Ascending aorta (tissue), 2 donors: ENCODE measurements around the gene ARL6IP1. TPM values are rescaled to one million over a fixed set of nuclear protein-coding genes. Genes with fewer than 3 reads are reported as not detected.
A peak's percentile ranks its signal among the peaks of the same experiment; 100 is the strongest.
"Not testable (repeated sequence)": the region's sequence is repeated elsewhere in the genome, so short reads cannot be mapped to it uniquely, and the experiment has no call there.

Source experiments
- DNase-seq, 2 donors: peaks; one replicate each; pipeline ENCODE4 v3.0.0-alpha.2; 2019; ENCODE audit warnings: low spot score in 2 of 2
- H3K27ac ChIP-seq, 2 donors: fragments of 200-600 bp; sonication (generic); one replicate each; pipeline ENCODE4 v1.5.1; 2016 to 2017; ENCODE audit warnings: mild to moderate bottlenecking in 1 of 2
- H3K27me3 ChIP-seq: fragments of 200-600 bp; sonication (generic); one replicate; pipeline ENCODE4 v1.5.1; 2017
- H3K36me3 ChIP-seq, 2 donors: fragments of 200-600 bp; sonication (generic); one replicate each; pipeline ENCODE4 v1.5.1; 2016
- H3K4me1 ChIP-seq, 2 donors: fragments of 200-600 bp; sonication (generic); one replicate each; pipeline ENCODE4 v1.5.1; 2016 to 2017; ENCODE audit warnings: mild to moderate bottlenecking in 1 of 2
- H3K4me3 ChIP-seq, 2 donors: fragments of 200-600 bp; sonication (generic); one replicate each; pipeline ENCODE4 v1.5.1; 2016 to 2017; ENCODE audit warnings: mild to moderate bottlenecking in 1 of 2
- H3K9me3 ChIP-seq, 2 donors: fragments of 200-600 bp; sonication (generic); one replicate each; pipeline ENCODE4 v1.5.1; 2016
- intact Hi-C: fragments of 100-400 bp; cut with DNase I; formaldehyde crosslinking; loops from one replicate; pipeline ENCODE4 v1.15.1; 2023
- total RNA-seq: library from RNA; depleted of rRNA; stranded (reverse); fragments of >200 nt; gene quantifications from one replicate; pipeline ENCODE4 v1.1.0, GENCODE V29; 2016
- TF ChIP-seq, protein P1 (sequence below), 3 experiments: fragments of 200-600 bp in 2 of 3; fragments of 450-650 bp in 1 of 3; sonication (generic) in 2 of 3; IDR thresholded peaks; one replicate each; pipeline ENCODE4 v1.5.1; 2016 to 2019; ENCODE audit warnings: antibody characterized with exemption in 3 of 3, mild to moderate bottlenecking in 1 of 3, moderate library complexity in 1 of 3

Gene ARL6IP1
- total RNA-seq, 1 donor from 2014 or later, result 71.6 TPM

- Histone ChIP-seq H3K4me1 (peaks cover 6 to 24% of the 10 kb centered on the region in 2 donors), H3K27ac (peak overlapping the region; percentile 62 to 79), H3K4me3 (peak overlapping the region; percentile 69 to 72), H3K9me3 (no peaks in the 10 kb centered on the region), H3K36me3 (peaks cover 59 to 65% of the 10 kb centered on the region in 2 donors), H3K27me3 (no peaks in the 10 kb centered on the region)
- TF ChIP-seq, protein P1, sequence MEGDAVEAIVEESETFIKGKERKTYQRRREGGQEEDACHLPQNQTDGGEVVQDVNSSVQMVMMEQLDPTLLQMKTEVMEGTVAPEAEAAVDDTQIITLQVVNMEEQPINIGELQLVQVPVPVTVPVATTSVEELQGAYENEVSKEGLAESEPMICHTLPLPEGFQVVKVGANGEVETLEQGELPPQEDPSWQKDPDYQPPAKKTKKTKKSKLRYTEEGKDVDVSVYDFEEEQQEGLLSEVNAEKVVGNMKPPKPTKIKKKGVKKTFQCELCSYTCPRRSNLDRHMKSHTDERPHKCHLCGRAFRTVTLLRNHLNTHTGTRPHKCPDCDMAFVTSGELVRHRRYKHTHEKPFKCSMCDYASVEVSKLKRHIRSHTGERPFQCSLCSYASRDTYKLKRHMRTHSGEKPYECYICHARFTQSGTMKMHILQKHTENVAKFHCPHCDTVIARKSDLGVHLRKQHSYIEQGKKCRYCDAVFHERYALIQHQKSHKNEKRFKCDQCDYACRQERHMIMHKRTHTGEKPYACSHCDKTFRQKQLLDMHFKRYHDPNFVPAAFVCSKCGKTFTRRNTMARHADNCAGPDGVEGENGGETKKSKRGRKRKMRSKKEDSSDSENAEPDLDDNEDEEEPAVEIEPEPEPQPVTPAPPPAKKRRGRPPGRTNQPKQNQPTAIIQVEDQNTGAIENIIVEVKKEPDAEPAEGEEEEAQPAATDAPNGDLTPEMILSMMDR (IDR thresholded peaks at IDR 0.05), result no peak
- intact Hi-C loops, result no loop called here
- DNase-seq, result no peak
Observed at GRCh38 chr16:18789515-18789849, 11.9 kb downstream of the ARL6IP1 start.

GRCh38 chr16:18788828-18789514 lies 12.4 kb downstream of the ARL6IP1 start:
- H3K4me1 ChIP-seq, result peaks cover 6 to 24% of the 10 kb centered on the region in 2 donors
- intact Hi-C loops, result no loop called here
- peak overlapping the region; percentile 62 to 79 for H3K27ac ChIP-seq

DNA sequence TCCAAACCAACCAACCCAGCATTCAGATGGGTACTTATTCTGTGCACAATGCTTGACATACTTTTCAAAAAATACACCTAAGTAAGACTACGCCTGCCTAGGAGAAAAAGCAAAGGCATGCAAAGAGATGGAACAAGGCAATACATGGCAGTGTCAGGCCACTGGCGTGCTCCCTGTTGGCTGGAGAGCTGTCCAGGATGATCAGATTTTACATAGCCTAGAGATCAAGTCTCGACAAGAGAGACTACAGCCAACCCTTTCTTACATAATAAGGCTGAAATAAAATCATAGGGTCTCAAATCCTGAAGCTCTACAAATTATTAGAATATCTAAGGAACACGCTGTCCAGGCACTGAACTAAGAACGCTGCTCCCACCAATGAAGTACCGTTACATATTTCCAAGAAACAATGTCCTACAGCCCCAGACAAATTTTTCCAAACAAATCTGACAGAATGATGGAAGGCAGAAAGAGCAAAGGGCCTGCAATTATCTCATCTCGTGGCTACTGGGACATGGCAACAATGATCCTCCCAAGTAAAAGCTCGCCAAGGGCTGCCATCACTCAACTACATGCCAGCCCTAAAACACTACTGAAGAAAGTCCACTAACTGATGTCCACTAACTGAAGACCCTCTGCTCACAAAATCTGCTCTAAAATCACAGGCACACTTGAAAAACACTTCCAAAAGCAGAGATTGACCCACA lies 16.3 kb downstream of the ARL6IP1 start:
- H3K36me3 ChIP-seq, result peaks cover 56 to 66% of the 10 kb centered on the region in 2 donors
- DNase-seq, result no peak
- peaks cover 6 to 22% of the 10 kb centered on the region in 2 donors for H3K4me1 ChIP-seq
- H3K27me3 ChIP-seq, result no peaks in the 10 kb centered on the region
- H3K4me3 ChIP-seq, result no peak overlapping the region
- TF ChIP-seq, protein P1 (IDR thresholded peaks at IDR 0.05), result no peak
- no peaks in the 10 kb centered on the region for H3K9me3 ChIP-seq
- H3K27ac ChIP-seq, result no peak overlapping the region
- intact Hi-C loops, result no loop called here

More at GRCh38 chr16:18788828-18789514, 12.4 kb downstream of the ARL6IP1 start:
- no peak for DNase-seq
- Histone ChIP-seq H3K27me3 (no peaks in the 10 kb centered on the region), H3K9me3 (no peaks in the 10 kb centered on the region), H3K4me3 (peak overlapping the region; percentile 69 to 72), H3K36me3 (peaks cover 59 to 65% of the 10 kb centered on the region in 2 donors)
- TF ChIP-seq, protein P1 (IDR thresholded peaks at IDR 0.05), result no peak

GRCh38 chr16:18783430-18784341 lies 17.7 kb downstream of the ARL6IP1 start:
- no peak for DNase-seq
- TF ChIP-seq, protein P1 (IDR thresholded peaks at IDR 0.05), result no peak
- Histone ChIP-seq H3K4me3 (no peak overlapping the region), H3K27me3 (no peaks in the 10 kb centered on the region), H3K4me1 (peaks cover 3 to 16% of the 10 kb centered on the region in 2 donors), H3K27ac (no peak overlapping the region), H3K9me3 (no peaks in the 10 kb centered on the region), H3K36me3 (peaks cover 54 to 66% of the 10 kb centered on the region in 2 donors)
- intact Hi-C loops, result no loop called here

GRCh38 chr16:18782697-18783429 lies 18.5 kb downstream of the ARL6IP1 start:
- peaks cover 48 to 58% of the 10 kb centered on the region in 2 donors for H3K36me3 ChIP-seq
- H3K4me3 ChIP-seq, result no peak overlapping the region
- intact Hi-C loops, result no loop called here

DNA sequence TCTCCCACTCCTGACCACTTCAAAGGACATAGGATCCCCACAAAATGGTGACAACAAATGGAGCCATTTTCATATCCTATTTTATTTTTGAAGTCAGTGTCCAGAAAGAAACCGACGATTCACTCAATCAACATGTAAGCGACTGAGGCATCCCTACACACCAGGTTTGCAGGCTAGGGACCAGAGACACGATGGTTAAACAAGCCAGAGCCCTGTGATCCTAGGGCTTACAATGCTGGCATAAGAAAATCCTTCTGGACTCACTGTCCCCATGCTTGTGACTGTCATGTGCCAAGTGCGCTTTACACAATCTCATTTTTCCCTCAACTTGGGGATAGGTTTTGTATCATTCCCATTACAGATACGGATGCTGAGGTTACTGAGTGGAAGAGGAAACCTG lies 20.1 kb downstream of the ARL6IP1 start:
- DNase-seq, H3K27me3 ChIP-seq, H3K27ac ChIP-seq, intact Hi-C loops, H3K9me3 ChIP-seq, H3K4me1 ChIP-seq, H3K4me3 ChIP-seq: not testable (repeated sequence)
- H3K36me3 ChIP-seq, result peaks cover 37 to 43% of the 10 kb centered on the region in 2 donors

More at GRCh38 chr16:18782697-18783429, 18.5 kb downstream of the ARL6IP1 start:
- no peaks in the 10 kb centered on the region for H3K27me3 ChIP-seq
- DNase-seq, result no peak
- H3K9me3 ChIP-seq, result no peaks in the 10 kb centered on the region
- H3K27ac ChIP-seq, result no peak overlapping the region
- TF ChIP-seq, protein P1 (IDR thresholded peaks at IDR 0.05), result no peak
- H3K4me1 ChIP-seq, result peaks cover 0 to 8% of the 10 kb centered on the region in 2 donors

- H3K27me3 ChIP-seq, DNase-seq, H3K9me3 ChIP-seq, H3K27ac ChIP-seq, H3K4me3 ChIP-seq, intact Hi-C loops, H3K4me1 ChIP-seq: not testable (repeated sequence)
- H3K36me3 ChIP-seq, result peaks cover 32 to 36% of the 10 kb centered on the region in 2 donors
Observed at GRCh38 chr16:18780460-18781026, 20.8 kb downstream of the ARL6IP1 start.
